ENCODE data around the gene CADPS. TPM values are rescaled to one million over a fixed set of nuclear protein-coding genes. Genes with fewer than 3 reads are reported as not detected.
A peak's percentile ranks its signal among the peaks of the same experiment; 100 is the strongest.

CADPS gene
- total RNA-seq, 1 donor from 2014 or later = 1.3 TPM

- no peak for TF ChIP-seq CTCF (IDR thresholded peaks at IDR 0.05; ENCODE audit: insufficient read depth, low read length, severe bottlenecking)
Measured at GRCh38 chr3:62602987-62603386, 272.2 kb downstream of the CADPS start.

GRCh38 chr3:62602129-62602770, 273.0 kb downstream of the CADPS start:
- no peaks in the 10 kb centered on the region for H3K36me3 ChIP-seq (ENCODE audit: control insufficient read depth, insufficient read depth, low read length)
- no peaks in the 10 kb centered on the region for H3K27me3 ChIP-seq (ENCODE audit: control insufficient read depth, insufficient read depth, low read length)
- no peak overlapping the region for H3K4me3 ChIP-seq (ENCODE audit: low read depth, low read length)
- FAIRE-seq = no peak
- TF ChIP-seq CTCF (IDR thresholded peaks at IDR 0.05; ENCODE audit: insufficient read depth, low read length, severe bottlenecking) = no peak
- no peak for DNase-seq (ENCODE audit: low read depth)

More at GRCh38 chr3:62602987-62603386, 272.2 kb downstream of the CADPS start:
- FAIRE-seq (no peak), DNase-seq (ENCODE audit: low read depth) (no peak)
- no peaks in the 10 kb centered on the region for H3K27me3 ChIP-seq (ENCODE audit: control insufficient read depth, insufficient read depth, low read length)
- no peaks in the 10 kb centered on the region for H3K36me3 ChIP-seq (ENCODE audit: control insufficient read depth, insufficient read depth, low read length)
- no peak overlapping the region for H3K4me3 ChIP-seq (ENCODE audit: low read depth, low read length)

DNA sequence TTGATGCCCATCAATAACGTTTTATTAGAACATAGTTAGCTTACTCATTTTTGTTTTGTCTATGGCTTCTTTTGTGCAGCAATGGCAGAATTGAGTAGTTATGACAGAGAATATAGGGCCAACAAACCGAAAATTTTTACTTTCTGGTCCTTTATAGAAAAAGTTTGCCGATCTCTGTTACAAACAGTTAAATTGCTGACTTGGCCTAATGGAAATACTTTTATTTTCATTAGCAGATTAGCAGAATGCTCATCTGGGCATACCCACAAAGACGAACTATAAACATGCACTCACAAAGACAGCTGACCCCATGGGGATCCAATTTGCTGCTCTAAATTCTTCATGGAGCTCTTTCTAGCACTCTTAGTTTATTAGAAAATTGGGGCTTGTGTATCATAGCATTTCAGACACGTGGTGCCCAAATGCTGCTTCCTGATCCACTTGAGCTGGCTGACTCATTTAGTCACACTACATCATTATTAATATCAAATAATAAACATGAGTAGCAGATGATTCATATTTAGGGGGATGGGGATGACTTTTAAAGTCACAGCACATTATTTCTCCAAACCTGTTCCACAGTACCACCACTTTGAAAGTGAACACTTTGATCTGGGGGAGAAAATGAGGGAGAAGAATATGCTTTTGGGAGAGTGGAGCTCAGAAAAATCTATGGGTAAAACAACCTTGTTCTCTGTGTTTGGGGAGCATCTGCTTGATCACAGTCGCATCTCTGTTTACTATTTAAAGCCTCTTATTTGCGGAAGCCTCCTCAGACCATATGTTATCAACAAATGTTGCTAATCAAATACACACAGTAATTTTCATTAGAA, 273.8 kb downstream of the CADPS start:
- FAIRE-seq = no peak

GRCh38 chr3:62600033-62600432, 275.2 kb downstream of the CADPS start:
- no peaks in the 10 kb centered on the region for H3K36me3 ChIP-seq (ENCODE audit: control insufficient read depth, insufficient read depth, low read length)
- no peak overlapping the region for H3K4me3 ChIP-seq (ENCODE audit: low read depth, low read length)
- TF ChIP-seq CTCF (IDR thresholded peaks at IDR 0.05; ENCODE audit: insufficient read depth, low read length, severe bottlenecking) = no peak
- no peak for FAIRE-seq
- DNase-seq (ENCODE audit: low read depth) = no peak
- no peaks in the 10 kb centered on the region for H3K27me3 ChIP-seq (ENCODE audit: control insufficient read depth, insufficient read depth, low read length)

More for the DNA sequence above, 273.8 kb downstream of the CADPS start:
- Histone ChIP-seq H3K4me3 (ENCODE audit: low read depth, low read length) (no peak overlapping the region), H3K36me3 (ENCODE audit: control insufficient read depth, insufficient read depth, low read length) (no peaks in the 10 kb centered on the region), H3K27me3 (ENCODE audit: control insufficient read depth, insufficient read depth, low read length) (no peaks in the 10 kb centered on the region)
- DNase-seq (ENCODE audit: low read depth) = peak; percentile 94
- TF ChIP-seq CTCF (IDR thresholded peaks at IDR 0.05; ENCODE audit: insufficient read depth, low read length, severe bottlenecking) = no peak

DNA sequence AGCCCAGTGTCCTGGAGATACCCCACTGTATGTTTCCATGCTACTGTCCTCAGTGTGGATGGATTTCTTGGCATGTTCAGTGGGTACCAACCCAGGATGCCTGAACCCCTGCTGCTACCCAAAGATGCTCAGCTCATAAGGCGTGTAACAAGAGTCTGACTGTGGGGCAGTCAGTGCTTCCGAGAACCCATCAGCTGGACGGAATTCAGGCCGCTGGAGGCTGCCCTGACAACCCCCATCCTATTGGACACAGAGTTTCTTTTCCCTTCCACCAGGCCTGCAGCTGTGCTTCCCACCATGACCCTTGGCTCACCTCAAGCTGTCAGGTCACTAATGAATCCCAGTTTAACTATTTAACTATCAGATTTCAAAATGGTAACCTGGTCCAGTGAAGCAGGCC, 277.7 kb downstream of the CADPS start:
- DNase-seq (ENCODE audit: low read depth) (no peak), FAIRE-seq (no peak)
- H3K36me3 ChIP-seq (ENCODE audit: control insufficient read depth, insufficient read depth, low read length) = no peaks in the 10 kb centered on the region
- H3K4me3 ChIP-seq (ENCODE audit: low read depth, low read length) = no peak overlapping the region
- H3K27me3 ChIP-seq (ENCODE audit: control insufficient read depth, insufficient read depth, low read length) = no peaks in the 10 kb centered on the region
- TF ChIP-seq CTCF (IDR thresholded peaks at IDR 0.05; ENCODE audit: insufficient read depth, low read length, severe bottlenecking) = no peak

Measured in bronchial epithelial cell (primary cell).